ENCODE data around the gene RASL10B. TPM values are rescaled to one million over a fixed set of nuclear protein-coding genes. Genes with fewer than 3 reads are reported as not detected.
A peak's percentile ranks its signal among the peaks of the same experiment; 100 is the strongest.

Gene RASL10B
- polyA plus RNA-seq, 6 donors from 2014 or later: not detected

- Mint-ChIP-seq H3K36me3 (peaks cover 43 to 45% of the 10 kb centered on the region in 2 donors), H3K9me3 (no peaks in the 10 kb centered on the region), H3K4me3 (no peak overlapping the region), H3K4me1 (peaks cover 12 to 23% (median 12%) of the 10 kb centered on the region in 3 donors), H3K27ac (no peak overlapping the region), H3K27me3 (peaks cover 6 to 14% (median 12%) of the 10 kb centered on the region in 3 donors)
- DNase-seq: no peak
- no peak for ATAC-seq (ENCODE audit: low read depth in 2 of 2)
These were observed 5.1 kb upstream of the RASL10B start for GRCh38 chr17:35726127-35726952.

- peaks cover 43 to 45% of the 10 kb centered on the region in 2 donors for H3K36me3 Mint-ChIP-seq
- peaks cover 6 to 14% (median 12%) of the 10 kb centered on the region in 3 donors for H3K27me3 Mint-ChIP-seq
- DNase-seq (no peak), ATAC-seq (ENCODE audit: low read depth in 2 of 2) (no peak)
- no peak overlapping the region for H3K4me3 Mint-ChIP-seq
- H3K4me1 Mint-ChIP-seq: peaks cover 12 to 25% (median 12%) of the 10 kb centered on the region in 3 donors
- no peaks in the 10 kb centered on the region for H3K9me3 Mint-ChIP-seq
- no peak overlapping the region for H3K27ac Mint-ChIP-seq
These were observed 4.4 kb upstream of the RASL10B start for GRCh38 chr17:35726953-35727460.

- H3K4me3 Mint-ChIP-seq: no peak overlapping the region
- H3K9me3 Mint-ChIP-seq: no peaks in the 10 kb centered on the region
- peaks cover 43 to 45% of the 10 kb centered on the region in 2 donors for H3K36me3 Mint-ChIP-seq
- ATAC-seq (ENCODE audit: low read depth in 2 of 2): no peak
- H3K27me3 Mint-ChIP-seq: peaks cover 6 to 14% (median 12%) of the 10 kb centered on the region in 3 donors
- DNase-seq: no peak
- H3K4me1 Mint-ChIP-seq: peaks cover 12 to 28% (median 12%) of the 10 kb centered on the region in 3 donors
- no peak overlapping the region for H3K27ac Mint-ChIP-seq
These were observed 3.8 kb upstream of the RASL10B start for GRCh38 chr17:35727635-35728034.

- Mint-ChIP-seq H3K4me1 (peaks cover 12 to 28% (median 12%) of the 10 kb centered on the region in 3 donors), H3K4me3 (no peak overlapping the region), H3K36me3 (peaks cover 39 to 40% of the 10 kb centered on the region in 2 donors), H3K9me3 (no peaks in the 10 kb centered on the region), H3K27ac (peak overlapping the region in 1 of 6 donors; percentile 9), H3K27me3 (peaks cover 6 to 14% (median 12%) of the 10 kb centered on the region in 3 donors)
- DNase-seq (no peak), ATAC-seq (ENCODE audit: low read depth in 2 of 2) (no peak)
These were observed 2.9 kb upstream of the RASL10B start for GRCh38 chr17:35728551-35728950.

- H3K27ac Mint-ChIP-seq: peak overlapping the region in 2 of 6 donors; percentile 33 to 66
- H3K9me3 Mint-ChIP-seq: no peaks in the 10 kb centered on the region
- peaks cover 6 to 14% (median 12%) of the 10 kb centered on the region in 3 donors for H3K27me3 Mint-ChIP-seq
- peaks cover 30 to 32% of the 10 kb centered on the region in 2 donors for H3K36me3 Mint-ChIP-seq
- peaks cover 12 to 28% (median 12%) of the 10 kb centered on the region in 3 donors for H3K4me1 Mint-ChIP-seq
- DNase-seq (no peak), ATAC-seq (ENCODE audit: low read depth in 2 of 2) (no peak)
- peak overlapping the region in 1 of 8 donors; percentile 29 for H3K4me3 Mint-ChIP-seq
These were observed 2.0 kb upstream of the RASL10B start for GRCh38 chr17:35729405-35729833.

- H3K4me1 Mint-ChIP-seq: peaks cover 12 to 28% (median 12%) of the 10 kb centered on the region in 3 donors
- no peak overlapping the region for H3K27ac Mint-ChIP-seq
These were observed 936 bp upstream of the RASL10B start for GRCh38 chr17:35730400-35731005.

GRCh38 chr17:35731917-35732805 lies 722 bp downstream of the RASL10B start:
- Mint-ChIP-seq H3K36me3 (peaks cover 14 to 15% of the 10 kb centered on the region in 2 donors), H3K27me3 (peaks cover 6 to 14% (median 12%) of the 10 kb centered on the region in 3 donors), H3K4me1 (peaks cover 12 to 28% (median 12%) of the 10 kb centered on the region in 3 donors), H3K9me3 (no peaks in the 10 kb centered on the region), H3K27ac (peak overlapping the region in 1 of 6 donors; percentile 59), H3K4me3 (peak overlapping the region; percentile 65 to 90 (median 78))
- peak; percentile 30 to 38 for ATAC-seq (ENCODE audit: low read depth in 2 of 2)
- DNase-seq: no peak

More at GRCh38 chr17:35730400-35731005, 936 bp upstream of the RASL10B start:
- Mint-ChIP-seq H3K9me3 (no peaks in the 10 kb centered on the region), H3K36me3 (peaks cover 19 to 21% of the 10 kb centered on the region in 2 donors), H3K27me3 (peaks cover 6 to 14% (median 12%) of the 10 kb centered on the region in 3 donors), H3K4me3 (peak overlapping the region in 7 of 8 donors; percentile 29 to 86 (median 69))
- ATAC-seq (ENCODE audit: low read depth in 2 of 2): no peak
- DNase-seq: no peak

- peaks cover 6 to 14% (median 12%) of the 10 kb centered on the region in 3 donors for H3K27me3 Mint-ChIP-seq
- peak overlapping the region; percentile 55 to 80 (median 76) for H3K4me3 Mint-ChIP-seq
- no peak overlapping the region for H3K27ac Mint-ChIP-seq
- no peak for ATAC-seq (ENCODE audit: low read depth in 2 of 2)
- peaks cover 9 to 14% of the 10 kb centered on the region in 2 donors for H3K36me3 Mint-ChIP-seq
- DNase-seq: no peak
- H3K4me1 Mint-ChIP-seq: peaks cover 12 to 28% (median 12%) of the 10 kb centered on the region in 3 donors
- H3K9me3 Mint-ChIP-seq: no peaks in the 10 kb centered on the region
These were observed 1.3 kb downstream of the RASL10B start for GRCh38 chr17:35732806-35733136.

- H3K9me3 Mint-ChIP-seq: no peaks in the 10 kb centered on the region
These were observed 1.9 kb downstream of the RASL10B start for GRCh38 chr17:35733366-35733765.

GRCh38 chr17:35734396-35734795 lies 3.0 kb downstream of the RASL10B start:
- H3K27ac Mint-ChIP-seq: no peak overlapping the region
- DNase-seq (no peak), ATAC-seq (ENCODE audit: low read depth in 2 of 2) (no peak)
- H3K4me3 Mint-ChIP-seq: no peak overlapping the region
- H3K27me3 Mint-ChIP-seq: peaks cover 7 to 16% (median 12%) of the 10 kb centered on the region in 3 donors
- peaks cover 12 to 23% (median 12%) of the 10 kb centered on the region in 3 donors for H3K4me1 Mint-ChIP-seq
- H3K9me3 Mint-ChIP-seq: no peaks in the 10 kb centered on the region
- H3K36me3 Mint-ChIP-seq: peaks cover 0 to 8% of the 10 kb centered on the region in 2 donors

More at GRCh38 chr17:35733366-35733765, 1.9 kb downstream of the RASL10B start:
- no peak overlapping the region for H3K27ac Mint-ChIP-seq
- ATAC-seq (ENCODE audit: low read depth in 2 of 2): no peak
- H3K36me3 Mint-ChIP-seq: peaks cover 3 to 12% of the 10 kb centered on the region in 2 donors
- DNase-seq: no peak
- H3K27me3 Mint-ChIP-seq: peaks cover 6 to 14% (median 12%) of the 10 kb centered on the region in 3 donors
- peak overlapping the region in 3 of 8 donors; percentile 20 to 79 (median 71) for H3K4me3 Mint-ChIP-seq
- peaks cover 12 to 28% (median 12%) of the 10 kb centered on the region in 3 donors for H3K4me1 Mint-ChIP-seq

GRCh38 chr17:35735036-35735805 lies 3.8 kb downstream of the RASL10B start:
- no peak for DNase-seq
- no peak for ATAC-seq (ENCODE audit: low read depth in 2 of 2)
- H3K4me3 Mint-ChIP-seq: no peak overlapping the region
- peaks cover 13 to 22% (median 19%) of the 10 kb centered on the region in 3 donors for H3K27me3 Mint-ChIP-seq
- peaks cover 11 to 16% (median 16%) of the 10 kb centered on the region in 3 donors for H3K4me1 Mint-ChIP-seq
- H3K27ac Mint-ChIP-seq: no peak overlapping the region
- no peaks in the 10 kb centered on the region for H3K9me3 Mint-ChIP-seq
- peaks cover 0 to 6% of the 10 kb centered on the region in 2 donors for H3K36me3 Mint-ChIP-seq

- H3K27ac Mint-ChIP-seq: no peak overlapping the region
- H3K4me1 Mint-ChIP-seq: peaks cover 2 to 8% (median 5%) of the 10 kb centered on the region in 3 donors
- no peaks in the 10 kb centered on the region for H3K36me3 Mint-ChIP-seq
- peaks cover 11 to 17% (median 14%) of the 10 kb centered on the region in 3 donors for H3K27me3 Mint-ChIP-seq
- no peak overlapping the region for H3K4me3 Mint-ChIP-seq
- ATAC-seq (ENCODE audit: low read depth in 2 of 2) (no peak), DNase-seq (no peak)
- H3K9me3 Mint-ChIP-seq: no peaks in the 10 kb centered on the region
These were observed 4.8 kb downstream of the RASL10B start for GRCh38 chr17:35736236-35736635.

Data from naive B cell (primary cell).